GM12878 (cell line): ENCODE data around the gene GABRB1. TPM values are rescaled to one million over a fixed set of nuclear protein-coding genes. Genes with fewer than 3 reads are reported as not detected.

Source experiments
- ATAC-seq: fragments of 200-7000 bp; cut with Tn5 transposase; 3 replicates; pipeline ENCODE4 v1.9.1; 2020; ENCODE audit warnings: mild to moderate bottlenecking, moderate library complexity
- BruUV-seq: library from RNA; stranded (reverse); fragments of 400-500 nt; replicated peaks from 2 replicates; lab custom pipeline; 2021; lab: Mats Ljungman, UMichigan
- CTCF ChIA-PET: fragments of 300-600 bp; sonication (Branson Sonifier 250); formaldehyde crosslinking; extraction: SDS; loops from one replicate; lab custom pipeline; 2021; ENCODE audit warnings: inconsistent platforms; lab: Yijun Ruan, JAX
- POLR2A ChIA-PET: fragments of 350-600 bp; formaldehyde crosslinking; extraction: SDS; loops from one replicate; lab custom pipeline; 2021; ENCODE audit warnings: inconsistent platforms; lab: Charles Lee
- RAD21 ChIA-PET: fragments of 300-600 bp; sonication (Branson Sonifier 250); formaldehyde crosslinking; loops from one replicate; lab custom pipeline; 2023; ENCODE audit warnings: antibody characterized with exemption; ENCODE audit not compliant: unreplicated experiment; lab: Charles Lee
- SMC1A ChIA-PET: fragments of 300-600 bp; sonication (Branson Sonifier 250); formaldehyde crosslinking; loops from one replicate; lab custom pipeline; 2023; ENCODE audit not compliant: unreplicated experiment, uncharacterized antibody; lab: Charles Lee
- DNase-seq: peaks from one replicate; pipeline ENCODE4 v3.0.0-alpha.2; 2011; ENCODE audit warnings: low read depth, low spot score
- FAIRE-seq: peaks from 3 replicates; lab custom pipeline; 2011; peaks lifted over from hg19 to GRCh38; lab: Jason Lieb, UNC
- H2AFZ ChIP-seq: 2 replicates; pipeline ENCODE4 v1.6.0; 2011; ENCODE audit warnings: low read depth, low read length, control low read depth; ENCODE audit not compliant: control insufficient read depth
- H3K27ac ChIP-seq: 2 replicates; pipeline ENCODE4 v1.5.1; 2011; ENCODE audit warnings: control low read depth; ENCODE audit not compliant: control insufficient read depth, insufficient read depth
- H3K27me3 ChIP-seq, 2 experiments: replicated peaks in 1 of 2; 2 replicates each; pipeline versions ENCODE4 v1.6.0 to v1.6.1; 2011; ENCODE audit warnings: low read length in 1 of 2; ENCODE audit not compliant: control insufficient read depth in 2 of 2, insufficient read depth in 2 of 2
- H3K36me3 ChIP-seq, 2 experiments: 2 replicates each; pipeline ENCODE4 v1.5.1; 2011; ENCODE audit warnings: low read length in 1 of 2; ENCODE audit not compliant: control insufficient read depth in 2 of 2, insufficient read depth in 2 of 2
- H3K4me1 ChIP-seq: 2 replicates; pipeline ENCODE4 v1.6.1; 2011; ENCODE audit warnings: mild to moderate bottlenecking, low read length, moderate library complexity, mixed read lengths; ENCODE audit not compliant: control insufficient read depth, insufficient read depth
- H3K4me2 ChIP-seq: 2 replicates; pipeline ENCODE4 v1.6.0; 2011; ENCODE audit warnings: control low read depth; ENCODE audit not compliant: control insufficient read depth, insufficient read depth
- H3K4me3 ChIP-seq: fragments of 200-600 bp; sonication (generic); 2 replicates; pipeline ENCODE4 v1.5.1; 2016
- H3K79me2 ChIP-seq: 2 replicates; pipeline ENCODE4 v1.6.0; 2011; ENCODE audit warnings: low read length; ENCODE audit not compliant: control insufficient read depth, insufficient read depth
- H3K9ac ChIP-seq: 2 replicates; pipeline ENCODE4 v1.8.0; 2011; ENCODE audit warnings: low read length, control low read depth, mixed read lengths; ENCODE audit not compliant: control insufficient read depth, insufficient read depth
- H3K9me3 ChIP-seq: replicated peaks from 3 replicates; pipeline ENCODE4 v1.5.1; 2011; ENCODE audit warnings: mild to moderate bottlenecking, low read length; ENCODE audit not compliant: control insufficient read depth, insufficient read depth
- H4K20me1 ChIP-seq: 2 replicates; pipeline ENCODE4 v1.6.0; 2011; ENCODE audit not compliant: control insufficient read depth, insufficient read depth
- BMI1 ChIP-seq: fragments of 450-650 bp; IDR thresholded peaks from 2 replicates; pipeline ENCODE4 v1.6.1; 2016; ENCODE audit warnings: mild to moderate bottlenecking, moderate library complexity, borderline replicate concordance
- CBX5 ChIP-seq: sonication (generic); IDR thresholded peaks from 2 replicates; pipeline ENCODE4 v1.6.1; 2016; ENCODE audit warnings: low read depth, moderate library complexity, mild to moderate bottlenecking, inconsistent platforms
- MYC ChIP-seq: IDR thresholded peaks from 2 replicates; pipeline ENCODE4 v1.6.1; 2011; ENCODE audit warnings: mild to moderate bottlenecking, low read length, moderate library complexity, inconsistent platforms; ENCODE audit not compliant: insufficient read depth, insufficient replicate concordance, insufficient read length, severe bottlenecking
- PAX5 ChIP-seq: IDR thresholded peaks from 2 replicates; pipeline ENCODE4 v1.6.1; 2011; ENCODE audit warnings: low read depth, low read length, borderline replicate concordance
- POU2F2 ChIP-seq: IDR thresholded peaks from 3 replicates; pipeline ENCODE4 v1.6.1; 2011; ENCODE audit warnings: low read depth, mild to moderate bottlenecking, low read length, borderline replicate concordance
- YBX1 ChIP-seq: fragments of 450-650 bp; IDR thresholded peaks from 2 replicates; pipeline ENCODE4 v1.6.1; 2016; ENCODE audit warnings: antibody characterized with exemption
- ZSCAN29 ChIP-seq: fragments of 450-650 bp; IDR thresholded peaks from 2 replicates; pipeline ENCODE4 v1.6.1; 2017; ENCODE audit warnings: mild to moderate bottlenecking, moderate library complexity
- WGBS: methylation state at CpG from one replicate; pipeline ENCODE4 v1.1.6; 2016; ENCODE audit warnings: low lambda C conversion rate; ENCODE audit not compliant: insufficient replicate concordance, insufficient coverage; ENCODE audit errors: missing lambda C conversion rate; 5-methylcytosine and 5-hydroxymethylcytosine counted together
- in situ Hi-C: fragments of 300-500 bp; cut with MboI; formaldehyde crosslinking; loops from 9 replicates; pipeline ENCODE4 v1.14.3; 2018; ENCODE audit warnings: mixed read lengths
- intact Hi-C: fragments of 100-400 bp; cut with micrococcal nuclease; formaldehyde crosslinking; loops from one replicate; pipeline ENCODE4 v1.14.2; 2022; ENCODE audit not compliant: unreplicated experiment
- polyA plus RNA-seq, 11 experiments: library from polyadenylated mRNA; depleted of rRNA in 4 of 11; unstranded in 6 of 11; stranded (reverse) in 5 of 11; fragments of >200 nt; fragmentation: Nextera tagmentation in 4 of 11; fragmentation: Illumina TruSeq in 1 of 11; extraction: Ambion mirVana in 4 of 11; extraction: Trizol in 1 of 11; gene quantifications; 1 replicate in 1 of 11; 2 replicates in 10 of 11; pipeline versions ENCODE4 v1.2.1 to v1.2.3, GENCODE V29; 2011 to 2016; ENCODE audit warnings: inconsistent platforms in 2 of 11, missing spikeins in 2 of 11, low read depth in 1 of 11
- total RNA-seq, 4 experiments: library from RNA; depleted of rRNA in 3 of 4; stranded (reverse); fragments of >200 nt in 3 of 4; fragmentation: Illumina TruSeq in 1 of 4; extraction: Trizol in 1 of 4; gene quantifications; 2 replicates each; pipeline versions ENCODE4 v1.2.1 to v1.2.3, GENCODE V29; 2013 to 2021
- TF ChIP-seq, protein P1 (sequence below): IDR thresholded peaks from 2 replicates; pipeline ENCODE4 v1.6.1; 2011; ENCODE audit warnings: low read depth, mild to moderate bottlenecking, low read length, moderate library complexity, borderline replicate concordance; ENCODE audit errors: extremely low read depth
- TF ChIP-seq, protein P2 (sequence below): fragments of 450-650 bp; IDR thresholded peaks from 2 replicates; pipeline ENCODE4 v1.6.1; 2017; ENCODE audit warnings: low read depth, mild to moderate bottlenecking, moderate library complexity
- TF ChIP-seq, protein P3 (sequence below): fragments of 450-650 bp; IDR thresholded peaks from 2 replicates; pipeline ENCODE4 v1.6.1; 2017; ENCODE audit warnings: mild to moderate bottlenecking, moderate library complexity
- TF ChIP-seq, protein P4 (sequence below): IDR thresholded peaks from 2 replicates; pipeline ENCODE4 v1.6.1; 2012; ENCODE audit warnings: low read depth, low read length, improper control_type of control experiment

The GABRB1 gene
- total and polyA plus RNA-seq, 10 of the 15 experiments (the other 5 are each of a cell fraction or from before 2014, with no cell fraction given), result 0.13 to 0.92 TPM; not detected in 8

DNA sequence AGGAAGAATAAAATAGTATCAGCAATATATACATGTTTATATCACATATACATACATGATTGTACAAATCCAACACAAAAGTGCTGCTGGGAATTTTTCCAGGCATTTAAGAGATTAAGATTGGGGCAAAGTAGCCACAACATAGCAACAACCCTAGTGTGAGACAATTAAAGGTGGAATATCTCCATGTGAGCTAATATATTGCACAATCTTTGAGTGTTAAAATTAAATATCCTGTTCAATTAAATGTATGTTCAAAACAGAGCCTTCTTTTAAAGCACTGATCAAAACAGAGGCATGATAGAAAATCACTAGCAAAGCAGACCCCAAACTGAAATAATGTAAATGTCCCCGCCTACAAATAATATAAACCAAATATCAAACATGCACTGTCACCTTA lies 97.6 kb downstream of the GABRB1 start (continued):
- TF ChIP-seq, protein P1, sequence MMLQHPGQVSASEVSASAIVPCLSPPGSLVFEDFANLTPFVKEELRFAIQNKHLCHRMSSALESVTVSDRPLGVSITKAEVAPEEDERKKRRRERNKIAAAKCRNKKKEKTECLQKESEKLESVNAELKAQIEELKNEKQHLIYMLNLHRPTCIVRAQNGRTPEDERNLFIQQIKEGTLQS, result no peak
- TF ChIP-seq, protein P2, sequence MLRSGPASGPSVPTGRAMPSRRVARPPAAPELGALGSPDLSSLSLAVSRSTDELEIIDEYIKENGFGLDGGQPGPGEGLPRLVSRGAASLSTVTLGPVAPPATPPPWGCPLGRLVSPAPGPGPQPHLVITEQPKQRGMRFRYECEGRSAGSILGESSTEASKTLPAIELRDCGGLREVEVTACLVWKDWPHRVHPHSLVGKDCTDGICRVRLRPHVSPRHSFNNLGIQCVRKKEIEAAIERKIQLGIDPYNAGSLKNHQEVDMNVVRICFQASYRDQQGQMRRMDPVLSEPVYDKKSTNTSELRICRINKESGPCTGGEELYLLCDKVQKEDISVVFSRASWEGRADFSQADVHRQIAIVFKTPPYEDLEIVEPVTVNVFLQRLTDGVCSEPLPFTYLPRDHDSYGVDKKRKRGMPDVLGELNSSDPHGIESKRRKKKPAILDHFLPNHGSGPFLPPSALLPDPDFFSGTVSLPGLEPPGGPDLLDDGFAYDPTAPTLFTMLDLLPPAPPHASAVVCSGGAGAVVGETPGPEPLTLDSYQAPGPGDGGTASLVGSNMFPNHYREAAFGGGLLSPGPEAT, result no peak
- TF ChIP-seq YBX1, result no peak

DNA sequence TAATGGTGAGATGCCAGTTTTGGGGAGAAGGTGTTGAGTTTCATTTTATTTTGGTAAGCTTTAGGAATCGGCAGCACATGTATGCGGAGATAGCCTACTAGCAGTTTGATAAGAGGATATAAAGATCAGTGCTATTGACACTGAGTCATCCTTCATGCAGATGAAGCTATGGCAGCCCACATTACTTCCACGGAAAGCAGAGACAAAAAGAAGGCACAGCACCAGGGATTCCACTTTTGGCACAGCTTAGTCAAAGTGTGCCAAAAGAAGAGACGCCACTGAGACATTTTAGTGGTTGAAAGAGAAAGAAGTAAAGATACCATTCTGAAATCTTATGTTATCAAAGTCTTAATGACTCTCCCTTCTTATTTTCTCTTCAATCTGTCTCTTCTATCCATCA lies 103.8 kb downstream of the GABRB1 start:
- 53% methylated on average over 4 of the region's 4 CpGs for WGBS
- CTCF ChIA-PET, result interaction anchor here (0.7 to 1.5 kb wide), 3 partner anchors 9 to 204 kb away, joined by 3 to 4 read pairs (median 3); no protein-coding TSS in a partner anchor
- no peaks in the 10 kb centered on the region for H3K36me3 ChIP-seq

More for the DNA sequence above, 103.8 kb downstream of the GABRB1 start:
- H3K4me3 ChIP-seq, result no peak overlapping the region
- no peaks in the 10 kb centered on the region for H3K79me2 ChIP-seq
- no peak overlapping the region for H3K9ac ChIP-seq
- no peak overlapping the region for H2AFZ ChIP-seq
- POLR2A ChIA-PET, result no interaction called here
- ATAC-seq (no peak), FAIRE-seq (no peak), DNase-seq (no peak)
- in situ Hi-C loops, result no loop called here
- no peaks in the 10 kb centered on the region; a peak in 1 of 4 replicates for H3K27me3 ChIP-seq
- SMC1A ChIA-PET, result interaction anchor here (0.7 to 1.6 kb wide), 3 partner anchors 13 to 202 kb away, joined by 3 to 5 read pairs (median 3); no protein-coding TSS in a partner anchor
- H3K4me2 ChIP-seq, result no peak overlapping the region
- no peak overlapping the region for H3K27ac ChIP-seq
- intact Hi-C loops, result no loop called here
- RAD21 ChIA-PET, result no interaction called here
- no peaks in the 10 kb centered on the region for H3K4me1 ChIP-seq
- H3K9me3 ChIP-seq, result no peaks in the 10 kb centered on the region
- H4K20me1 ChIP-seq, result no peaks in the 10 kb centered on the region
- no TSS peak for BruUV-seq
- no peak for TF ChIP-seq POU2F2
- TF ChIP-seq BMI1, result no peak
- no peak for TF ChIP-seq ZSCAN29
- no peak for TF ChIP-seq PAX5
- no peak for TF ChIP-seq MYC
- TF ChIP-seq, protein P3, sequence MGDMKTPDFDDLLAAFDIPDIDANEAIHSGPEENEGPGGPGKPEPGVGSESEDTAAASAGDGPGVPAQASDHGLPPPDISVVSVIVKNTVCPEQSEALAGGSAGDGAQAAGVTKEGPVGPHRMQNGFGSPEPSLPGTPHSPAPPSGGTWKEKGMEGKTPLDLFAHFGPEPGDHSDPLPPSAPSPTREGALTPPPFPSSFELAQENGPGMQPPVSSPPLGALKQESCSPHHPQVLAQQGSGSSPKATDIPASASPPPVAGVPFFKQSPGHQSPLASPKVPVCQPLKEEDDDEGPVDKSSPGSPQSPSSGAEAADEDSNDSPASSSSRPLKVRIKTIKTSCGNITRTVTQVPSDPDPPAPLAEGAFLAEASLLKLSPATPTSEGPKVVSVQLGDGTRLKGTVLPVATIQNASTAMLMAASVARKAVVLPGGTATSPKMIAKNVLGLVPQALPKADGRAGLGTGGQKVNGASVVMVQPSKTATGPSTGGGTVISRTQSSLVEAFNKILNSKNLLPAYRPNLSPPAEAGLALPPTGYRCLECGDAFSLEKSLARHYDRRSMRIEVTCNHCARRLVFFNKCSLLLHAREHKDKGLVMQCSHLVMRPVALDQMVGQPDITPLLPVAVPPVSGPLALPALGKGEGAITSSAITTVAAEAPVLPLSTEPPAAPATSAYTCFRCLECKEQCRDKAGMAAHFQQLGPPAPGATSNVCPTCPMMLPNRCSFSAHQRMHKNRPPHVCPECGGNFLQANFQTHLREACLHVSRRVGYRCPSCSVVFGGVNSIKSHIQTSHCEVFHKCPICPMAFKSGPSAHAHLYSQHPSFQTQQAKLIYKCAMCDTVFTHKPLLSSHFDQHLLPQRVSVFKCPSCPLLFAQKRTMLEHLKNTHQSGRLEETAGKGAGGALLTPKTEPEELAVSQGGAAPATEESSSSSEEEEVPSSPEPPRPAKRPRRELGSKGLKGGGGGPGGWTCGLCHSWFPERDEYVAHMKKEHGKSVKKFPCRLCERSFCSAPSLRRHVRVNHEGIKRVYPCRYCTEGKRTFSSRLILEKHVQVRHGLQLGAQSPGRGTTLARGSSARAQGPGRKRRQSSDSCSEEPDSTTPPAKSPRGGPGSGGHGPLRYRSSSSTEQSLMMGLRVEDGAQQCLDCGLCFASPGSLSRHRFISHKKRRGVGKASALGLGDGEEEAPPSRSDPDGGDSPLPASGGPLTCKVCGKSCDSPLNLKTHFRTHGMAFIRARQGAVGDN, result no peak
- no peak for TF ChIP-seq CBX5
- TF ChIP-seq, protein P4, sequence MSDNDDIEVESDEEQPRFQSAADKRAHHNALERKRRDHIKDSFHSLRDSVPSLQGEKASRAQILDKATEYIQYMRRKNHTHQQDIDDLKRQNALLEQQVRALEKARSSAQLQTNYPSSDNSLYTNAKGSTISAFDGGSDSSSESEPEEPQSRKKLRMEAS, result no peak
